ENCODE data around the gene CHAF1A. TPM values are rescaled to one million over a fixed set of nuclear protein-coding genes. Genes with fewer than 3 reads are reported as not detected.

CHAF1A gene
- total and polyA plus RNA-seq, 2 of the 4 experiments (the other 2 are of a cell fraction) = 12.4 to 22.9 TPM

GRCh38 chr19:4443966-4444764 is 41.7 kb downstream of the CHAF1A start:
- POLR2A ChIA-PET (ENCODE audit: unreplicated experiment) = no interaction called here
- H4K8ac ChIP-seq (ENCODE audit: low read depth in 2 of 2, low read length in 2 of 2) = no peak overlapping the region
- no peak overlapping the region for H2AK5ac ChIP-seq (ENCODE audit: low read depth, low read length)
- no TSS peak for BruUV-seq (replicated peaks)
- no peak overlapping the region for H3K56ac ChIP-seq (ENCODE audit: extremely low read depth, insufficient read depth, low read length)
- no peak for DNase-seq
- H2AFZ ChIP-seq (replicated peaks; ENCODE audit: low read length, poor library complexity) = no peak overlapping the region
- H2BK5ac ChIP-seq (ENCODE audit: low read depth, low read length, poor library complexity, severe bottlenecking) = no peak overlapping the region
- H3K23ac ChIP-seq (ENCODE audit: low read depth, low read length) = no peak overlapping the region
- no peak overlapping the region for H3K4me2 ChIP-seq (ENCODE audit: low read depth, low read length)
- no peak overlapping the region for H3K18ac ChIP-seq (ENCODE audit: low read depth, low read length)
- peaks cover 6% of the 10 kb centered on the region; the same call in 1 of the 2 replicates for H3K9me1 ChIP-seq (ENCODE audit: insufficient read depth, low read length)
- in situ Hi-C loops (cut with MboI; ENCODE audit: low sequenced_read_pairs) (no loop called here), dilution Hi-C loops (cut with HindIII; ENCODE audit: low sequenced_read_pairs, unreplicated experiment) (no loop called here), intact Hi-C loops (cut with micrococcal nuclease) (no loop called here)
- TF ChIP-seq FOS (IDR thresholded peaks at IDR 0.05; ENCODE audit: low read depth, low read length) = no peak
- TF ChIP-seq RAD21 (IDR thresholded peaks at IDR 0.05; ENCODE audit: low read length) = no peak
- no peak for TF ChIP-seq RCOR1 (IDR thresholded peaks at IDR 0.05; ENCODE audit: insufficient replicate concordance, low read length)
- TF ChIP-seq, protein P1, sequence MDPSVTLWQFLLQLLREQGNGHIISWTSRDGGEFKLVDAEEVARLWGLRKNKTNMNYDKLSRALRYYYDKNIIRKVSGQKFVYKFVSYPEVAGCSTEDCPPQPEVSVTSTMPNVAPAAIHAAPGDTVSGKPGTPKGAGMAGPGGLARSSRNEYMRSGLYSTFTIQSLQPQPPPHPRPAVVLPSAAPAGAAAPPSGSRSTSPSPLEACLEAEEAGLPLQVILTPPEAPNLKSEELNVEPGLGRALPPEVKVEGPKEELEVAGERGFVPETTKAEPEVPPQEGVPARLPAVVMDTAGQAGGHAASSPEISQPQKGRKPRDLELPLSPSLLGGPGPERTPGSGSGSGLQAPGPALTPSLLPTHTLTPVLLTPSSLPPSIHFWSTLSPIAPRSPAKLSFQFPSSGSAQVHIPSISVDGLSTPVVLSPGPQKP (IDR thresholded peaks at IDR 0.05; ENCODE audit: borderline replicate concordance, low read depth, low read length) = no peak
- TF ChIP-seq BHLHE40 (IDR thresholded peaks at IDR 0.05; ENCODE audit: low read depth, low read length) = no peak
- no peak for TF ChIP-seq CHD1 (IDR thresholded peaks at IDR 0.05; ENCODE audit: low read depth, low read length)
- TF ChIP-seq POLR2A (IDR thresholded peaks at IDR 0.05; ENCODE audit: low read depth, low read length) = no peak
- TF ChIP-seq MXI1 (IDR thresholded peaks at IDR 0.05; ENCODE audit: borderline replicate concordance, low read depth, low read length) = no peak
- TF ChIP-seq CTCF (conservative IDR thresholded peaks at IDR 0.05; ENCODE audit: low read depth, low read length) = no peak
- TF ChIP-seq NFE2L2 (IDR thresholded peaks at IDR 0.05; ENCODE audit: low read depth, low read length) = no peak
- no peak overlapping the region for H3K4ac ChIP-seq (ENCODE audit: low read depth, low read length)
- CTCF ChIA-PET = no interaction called here
- H4K5ac ChIP-seq (ENCODE audit: low read depth, low read length) = no peak overlapping the region
- H3K4me1 ChIP-seq (ENCODE audit: control insufficient read depth, insufficient read depth, low read length) = no peaks in the 10 kb centered on the region; the same call in 1 of the 2 replicates
- ATAC-seq (ENCODE audit: low read depth) = no peak
- H3K9me3 ChIP-seq (ENCODE audit: control insufficient read depth, insufficient read depth, low read length) = no peaks in the 10 kb centered on the region
- H3K9ac ChIP-seq (ENCODE audit: low read depth, low read length) = no peak overlapping the region
- no peak overlapping the region for H4K91ac ChIP-seq (ENCODE audit: insufficient read depth, low read depth, low read length)
- peaks cover 54% of the 10 kb centered on the region for H3K36me3 ChIP-seq (ENCODE audit: control insufficient read depth, insufficient read depth, low read length)
- no peak overlapping the region for H2BK20ac ChIP-seq (ENCODE audit: low read depth, low read length)
- H3K79me1 ChIP-seq (ENCODE audit: low read depth in 1 of 2, low read length in 2 of 2) = peaks cover 3 to 31% of the 10 kb centered on the region in 2 experiments
- H3K27me3 ChIP-seq (ENCODE audit: control insufficient read depth, insufficient read depth, low read length) = no peaks in the 10 kb centered on the region
- 88% methylated on average over 13 of the region's 20 CpGs; no CpG with 5 or more reads in 1 of the 2 experiments for WGBS, 2 experiments (ENCODE audit: extremely low coverage in 2 of 2, insufficient read length in 1 of 2)
- no peak overlapping the region for H3K14ac ChIP-seq (replicated peaks; ENCODE audit: low read depth, low read length)
- H4K20me1 ChIP-seq (ENCODE audit: insufficient read depth, low read length) = peaks cover 10% of the 10 kb centered on the region; the same call in 1 of the 2 replicates
- no peak overlapping the region for H3K4me3 ChIP-seq (ENCODE audit: insufficient read depth, low read depth, low read length)
- H2BK120ac ChIP-seq (ENCODE audit: low read depth, low read length) = no peak overlapping the region
- no peak overlapping the region for H2BK15ac ChIP-seq (ENCODE audit: low read depth, low read length)
- H3K27ac ChIP-seq (ENCODE audit: insufficient read depth, low read length) = no peak overlapping the region
- peak overlapping the region; percentile 50 for H2AK9ac ChIP-seq (replicated peaks; ENCODE audit: low read depth, low read length, poor library complexity)
